ENCODE data around the gene PRDM11. TPM values are rescaled to one million over a fixed set of nuclear protein-coding genes. Genes with fewer than 3 reads are reported as not detected.

PRDM11 gene
- total and polyA plus RNA-seq, 2 of the 8 experiments (the other 6 are each of a cell fraction or from before 2014, with no cell fraction given) = 3.6 to 11.7 TPM

DNA sequence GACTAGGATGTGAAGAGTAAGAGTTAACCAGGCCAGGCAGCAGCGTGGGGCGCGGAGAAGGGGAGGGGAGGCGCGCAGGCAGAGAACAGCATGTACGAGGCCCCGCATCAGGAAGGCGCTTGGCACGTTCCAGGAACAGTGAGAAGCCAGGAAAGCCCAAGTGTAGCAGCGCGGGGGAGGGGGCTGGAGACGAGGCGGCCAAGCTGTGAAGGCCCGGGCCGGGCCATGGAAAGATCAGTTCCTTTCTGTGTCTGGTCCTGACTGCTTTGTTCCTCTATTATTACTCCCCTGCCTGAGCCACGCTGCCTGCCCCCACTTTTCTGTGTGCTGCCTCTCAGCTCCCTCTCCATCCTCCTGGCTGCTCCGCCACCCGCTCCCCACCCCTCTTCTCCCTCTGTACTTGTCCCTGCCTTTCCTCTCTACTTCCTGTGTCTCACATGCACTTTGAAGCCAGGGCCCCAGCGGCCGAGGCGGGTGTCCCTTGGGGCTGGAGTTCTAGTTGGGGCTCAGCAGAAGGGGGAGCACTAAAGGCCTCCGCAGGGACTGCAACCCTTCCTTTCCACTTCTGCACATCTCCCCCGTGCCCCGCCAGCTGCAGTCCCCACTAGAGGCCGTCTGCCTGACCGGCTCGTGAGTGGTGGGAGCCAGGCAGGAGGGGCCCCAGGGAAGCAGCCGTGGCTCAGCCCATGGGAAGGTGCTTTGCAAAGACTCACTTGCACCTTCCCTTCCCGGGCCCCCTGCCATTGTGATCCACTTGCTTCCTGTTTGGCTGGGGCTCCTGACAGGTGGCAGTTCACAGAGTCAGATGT is 63.7 kb downstream of the PRDM11 start (continued):
- no peak for TF ChIP-seq BCL11A (IDR thresholded peaks at IDR 0.05; ENCODE audit: low read depth in 2 of 2, low read length in 2 of 2)
- TF ChIP-seq TBP (IDR thresholded peaks at IDR 0.05; ENCODE audit: low read depth, low read length) = no peak
- no peak for TF ChIP-seq POLR2AphosphoS5 (IDR thresholded peaks at IDR 0.05; ENCODE audit: low read depth, low read length)
- TF ChIP-seq JUND (IDR thresholded peaks at IDR 0.05; ENCODE audit: low read length) = peak; percentile 57; the same call in 1 of the 2 replicates
- no peak for TF ChIP-seq PHF8 (conservative IDR thresholded peaks at IDR 0.05; ENCODE audit: low read depth, low read length)
- no peak for TF ChIP-seq SP1 (IDR thresholded peaks at IDR 0.05; ENCODE audit: low read depth, low read length)
- peak; percentile 52; the same call in 1 of the 2 replicates for TF ChIP-seq CHD1 (IDR thresholded peaks at IDR 0.05; ENCODE audit: low read depth, low read length)
- TF ChIP-seq, protein P1, sequence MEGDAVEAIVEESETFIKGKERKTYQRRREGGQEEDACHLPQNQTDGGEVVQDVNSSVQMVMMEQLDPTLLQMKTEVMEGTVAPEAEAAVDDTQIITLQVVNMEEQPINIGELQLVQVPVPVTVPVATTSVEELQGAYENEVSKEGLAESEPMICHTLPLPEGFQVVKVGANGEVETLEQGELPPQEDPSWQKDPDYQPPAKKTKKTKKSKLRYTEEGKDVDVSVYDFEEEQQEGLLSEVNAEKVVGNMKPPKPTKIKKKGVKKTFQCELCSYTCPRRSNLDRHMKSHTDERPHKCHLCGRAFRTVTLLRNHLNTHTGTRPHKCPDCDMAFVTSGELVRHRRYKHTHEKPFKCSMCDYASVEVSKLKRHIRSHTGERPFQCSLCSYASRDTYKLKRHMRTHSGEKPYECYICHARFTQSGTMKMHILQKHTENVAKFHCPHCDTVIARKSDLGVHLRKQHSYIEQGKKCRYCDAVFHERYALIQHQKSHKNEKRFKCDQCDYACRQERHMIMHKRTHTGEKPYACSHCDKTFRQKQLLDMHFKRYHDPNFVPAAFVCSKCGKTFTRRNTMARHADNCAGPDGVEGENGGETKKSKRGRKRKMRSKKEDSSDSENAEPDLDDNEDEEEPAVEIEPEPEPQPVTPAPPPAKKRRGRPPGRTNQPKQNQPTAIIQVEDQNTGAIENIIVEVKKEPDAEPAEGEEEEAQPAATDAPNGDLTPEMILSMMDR (IDR thresholded peaks at IDR 0.05; ENCODE audit: control extremely low read depth in 1 of 3, insufficient read depth in 1 of 3, low read depth in 1 of 3, low read length in 3 of 3) = no peak
- no peak for TF ChIP-seq GABPA (IDR thresholded peaks at IDR 0.05; ENCODE audit: borderline replicate concordance, insufficient read depth, low read length)
- no peak for TF ChIP-seq SIN3A (conservative IDR thresholded peaks at IDR 0.05 in 1 of 2, IDR thresholded peaks at IDR 0.05 in 1 of 2; ENCODE audit: low read depth in 1 of 2, low read length in 2 of 2)
- TF ChIP-seq SIX5 (IDR thresholded peaks at IDR 0.05; ENCODE audit: low read depth, low read length) = no peak
- TF ChIP-seq HDAC6 (IDR thresholded peaks at IDR 0.05; ENCODE audit: low read depth, low read length) = no peak
- TF ChIP-seq FOSL1 (IDR thresholded peaks at IDR 0.05; ENCODE audit: insufficient read depth, low read depth, low read length) = no peak
- no peak for TF ChIP-seq MAFK (IDR thresholded peaks at IDR 0.05; ENCODE audit: low read depth, low read length)
- no peak for TF ChIP-seq SP2 (IDR thresholded peaks at IDR 0.05; ENCODE audit: low read length)
- TF ChIP-seq RFX5 (IDR thresholded peaks at IDR 0.05; ENCODE audit: borderline replicate concordance, low read depth, low read length) = no peak
- TF ChIP-seq CEBPB (IDR thresholded peaks at IDR 0.05; ENCODE audit: low read depth, low read length) = no peak
- TF ChIP-seq KDM1A (IDR thresholded peaks at IDR 0.05; ENCODE audit: borderline replicate concordance, low read length) = no peak
- TF ChIP-seq RBBP5 (IDR thresholded peaks at IDR 0.05; ENCODE audit: borderline replicate concordance, low read depth, low read length) = no peak
- TF ChIP-seq, protein P2, sequence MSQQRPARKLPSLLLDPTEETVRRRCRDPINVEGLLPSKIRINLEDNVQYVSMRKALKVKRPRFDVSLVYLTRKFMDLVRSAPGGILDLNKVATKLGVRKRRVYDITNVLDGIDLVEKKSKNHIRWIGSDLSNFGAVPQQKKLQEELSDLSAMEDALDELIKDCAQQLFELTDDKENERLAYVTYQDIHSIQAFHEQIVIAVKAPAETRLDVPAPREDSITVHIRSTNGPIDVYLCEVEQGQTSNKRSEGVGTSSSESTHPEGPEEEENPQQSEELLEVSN (IDR thresholded peaks at IDR 0.05) = peak; percentile 47; the same call in 1 of the 2 replicates
- no peak for TF ChIP-seq SAP30 (IDR thresholded peaks at IDR 0.05; ENCODE audit: insufficient read depth, insufficient replicate concordance, low read length)

Measured in H1 (cell line).